Measurements from ENCODE around the gene GLOD4.
"Not testable (repeated sequence)": the region's sequence is repeated elsewhere in the genome, so short reads cannot be mapped to it uniquely, and the experiment has no call there.

Gene GLOD4

DNA sequence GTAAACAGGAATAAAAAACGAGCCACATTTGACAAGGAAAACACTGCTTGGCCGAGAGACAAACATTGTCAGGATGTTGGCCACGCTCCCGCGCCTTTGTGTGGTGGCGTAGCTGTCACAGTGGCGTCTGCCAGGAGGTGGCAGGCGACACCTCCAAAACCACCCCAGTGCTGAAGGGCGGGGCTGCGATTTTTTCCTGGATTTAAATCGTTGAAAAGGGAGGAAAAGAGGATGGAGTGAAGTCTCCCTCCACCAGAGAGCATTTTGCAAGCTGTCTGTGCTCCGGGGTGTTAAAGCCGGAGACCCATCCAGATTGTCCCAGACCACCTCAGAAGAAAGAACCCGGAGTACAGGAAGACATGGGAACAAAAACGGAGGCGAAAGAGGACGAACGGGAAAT lies 12.8 kb upstream of the GLOD4 start:
- peak; percentile 81 for DNase-seq (ENCODE audit: low spot score)

DNA sequence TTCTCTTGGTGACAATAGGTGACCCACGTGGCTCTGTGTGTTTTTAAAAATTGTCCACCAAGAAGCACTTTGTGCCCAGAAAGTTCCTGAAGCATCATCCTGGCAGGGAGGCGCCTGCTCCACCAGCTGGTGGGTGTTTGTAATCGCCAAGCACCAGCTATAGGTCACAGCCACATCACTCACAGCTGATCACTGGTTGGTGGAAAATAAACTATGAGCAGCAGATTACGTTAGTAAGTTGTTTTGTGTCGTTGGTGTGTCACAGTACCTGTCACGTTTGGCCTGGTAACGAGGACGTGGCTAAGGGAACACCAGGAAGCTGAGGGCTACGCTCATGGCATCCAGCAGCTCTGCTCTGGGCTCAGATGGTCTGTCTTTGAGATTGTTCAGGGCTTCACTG lies 10.2 kb upstream of the GLOD4 start:
- DNase-seq (ENCODE audit: low spot score), result no peak
- no peak for TF ChIP-seq CTCF (IDR thresholded peaks at IDR 0.05; ENCODE audit: extremely low read depth, missing control alignments)

More for the DNA sequence above, 12.8 kb upstream of the GLOD4 start:
- TF ChIP-seq CTCF (IDR thresholded peaks at IDR 0.05; ENCODE audit: extremely low read depth, missing control alignments), result peak; percentile 57

DNA sequence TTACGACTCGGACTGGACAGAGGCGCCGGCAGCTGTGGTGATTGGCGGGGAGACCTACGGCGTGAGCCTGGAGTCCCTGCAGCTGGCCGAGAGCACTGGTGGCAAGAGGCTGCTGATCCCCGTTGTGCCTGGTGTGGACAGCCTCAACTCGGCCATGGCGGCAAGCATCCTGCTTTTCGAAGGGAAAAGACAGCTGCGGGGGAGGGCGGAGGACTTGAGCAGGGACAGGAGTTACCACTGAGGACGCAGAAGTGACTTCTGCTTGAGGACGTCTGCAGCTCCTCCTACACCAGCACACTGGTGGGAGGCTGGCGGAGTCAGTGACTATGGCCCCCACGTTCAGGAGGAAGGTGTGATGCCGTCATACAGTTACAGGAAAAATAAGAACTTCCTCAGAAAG lies 9.7 kb upstream of the GLOD4 start:
- no peak for TF ChIP-seq CTCF (IDR thresholded peaks at IDR 0.05; ENCODE audit: extremely low read depth, missing control alignments)
- no peak for DNase-seq (ENCODE audit: low spot score)

DNA sequence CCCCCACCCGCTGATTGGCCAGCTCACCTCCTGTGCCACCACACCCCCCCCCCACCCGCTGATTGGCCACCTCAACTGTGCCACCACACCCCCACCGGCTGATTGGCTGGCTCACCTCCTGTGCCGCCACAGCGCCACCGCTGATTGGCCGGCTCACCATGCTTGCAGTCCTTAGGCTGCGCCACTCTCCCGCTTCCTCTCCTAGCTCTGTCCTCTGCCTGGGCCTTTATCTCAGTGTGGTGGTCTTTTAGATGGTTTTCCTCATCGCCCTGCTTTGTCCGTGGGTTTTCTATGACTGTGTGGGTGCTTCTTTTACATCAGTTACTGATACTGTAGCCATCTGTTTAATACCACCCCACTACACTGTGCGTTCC lies 8.8 kb upstream of the GLOD4 start:
- DNase-seq (ENCODE audit: low spot score), result not testable (repeated sequence)

GRCh38 chr17:789931-790873 lies 8.1 kb upstream of the GLOD4 start:
- not testable (repeated sequence) for DNase-seq (ENCODE audit: low spot score)

GRCh38 chr17:789160-789840 lies 7.2 kb upstream of the GLOD4 start:
- DNase-seq (ENCODE audit: low spot score), result no peak
- TF ChIP-seq CTCF (IDR thresholded peaks at IDR 0.05; ENCODE audit: extremely low read depth, missing control alignments), result no peak

- no peak for DNase-seq (ENCODE audit: low spot score)
- no peak for TF ChIP-seq CTCF (IDR thresholded peaks at IDR 0.05; ENCODE audit: extremely low read depth, missing control alignments)
These were observed 6.5 kb upstream of the GLOD4 start for GRCh38 chr17:788551-788950.

DNA sequence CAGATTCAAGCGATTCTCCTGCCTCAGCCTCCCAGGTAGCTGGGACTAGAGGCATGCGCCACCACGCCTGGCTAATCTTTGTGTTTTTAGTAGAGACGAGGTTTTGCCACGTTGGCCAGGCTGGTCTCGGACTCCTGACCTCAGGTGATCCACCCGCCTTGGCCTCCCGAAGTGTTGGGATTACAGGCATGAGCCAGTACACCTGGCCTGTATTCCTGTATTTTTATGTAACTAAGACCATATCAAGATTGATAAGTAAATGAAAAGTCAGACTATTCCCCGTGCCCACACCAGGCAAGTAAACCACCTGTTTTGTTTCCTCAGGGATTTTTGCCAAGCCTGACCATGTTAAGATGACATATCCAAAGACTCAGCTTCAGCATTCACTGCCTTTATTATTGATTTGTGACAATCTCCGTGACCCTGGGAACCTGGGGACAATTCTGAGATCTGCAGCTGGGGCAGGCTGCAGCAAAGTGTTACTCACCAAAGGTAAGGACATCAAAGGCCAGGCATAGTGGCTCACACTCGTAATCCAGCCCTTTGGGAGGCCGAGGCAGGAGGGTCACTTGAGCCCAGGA lies 5.7 kb upstream of the GLOD4 start:
- TF ChIP-seq CTCF (IDR thresholded peaks at IDR 0.05; ENCODE audit: extremely low read depth, missing control alignments), result no peak
- no peak for DNase-seq (ENCODE audit: low spot score)

GRCh38 chr17:785901-786300 lies 3.8 kb upstream of the GLOD4 start:
- DNase-seq (ENCODE audit: low spot score), result not testable (repeated sequence)
